HG02938 (cell line): ENCODE measurements around the gene ABCA3.

Source experiments
- ATAC-seq: cut with Tn5 transposase; IDR thresholded peaks from one replicate; pipeline ENCODE4 v1.9.1; 2021; ENCODE audit warnings: mild to moderate bottlenecking, moderate library complexity; ENCODE audit not compliant: unreplicated experiment

ABCA3 gene

DNA sequence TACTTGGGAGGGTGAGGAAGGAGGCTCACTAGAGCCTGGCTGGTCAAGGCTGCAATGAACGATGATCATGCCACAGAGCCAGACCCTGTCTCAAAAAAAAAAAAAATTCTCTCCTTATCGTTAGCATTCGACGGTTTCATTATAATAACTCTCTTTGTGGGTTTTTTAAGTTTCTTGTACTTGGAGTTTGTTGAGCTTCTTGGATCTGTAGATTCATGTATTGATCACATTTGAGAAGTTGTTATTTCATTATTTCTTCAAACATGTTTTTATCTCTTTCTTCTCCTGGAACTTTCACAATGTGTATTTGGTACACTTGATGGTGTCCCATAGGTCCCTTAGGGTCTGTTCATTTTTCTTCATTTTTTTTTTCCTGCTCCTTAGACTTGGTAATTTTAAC is 16.8 kb upstream of the ABCA3 start:
- no peak for ATAC-seq

DNA sequence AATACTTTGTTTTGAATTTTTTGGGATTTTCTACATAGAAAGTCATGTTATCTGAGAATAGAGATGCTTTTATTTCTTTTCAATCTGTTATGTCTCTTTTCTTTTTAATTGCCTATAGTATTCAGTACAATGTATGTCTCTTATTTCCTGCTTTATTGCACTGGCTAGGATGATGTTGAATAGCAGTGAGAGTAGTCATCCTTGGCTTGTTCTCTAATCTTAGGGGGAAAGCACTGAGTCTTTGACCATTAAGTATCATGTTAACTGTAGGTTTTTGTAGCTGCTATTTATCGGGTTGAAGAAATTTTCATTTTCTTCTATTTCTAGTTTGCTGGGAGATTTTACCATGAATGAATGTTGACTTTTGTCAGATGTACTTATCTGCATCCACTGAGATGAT is 10.0 kb upstream of the ABCA3 start:
- no peak for ATAC-seq

DNA sequence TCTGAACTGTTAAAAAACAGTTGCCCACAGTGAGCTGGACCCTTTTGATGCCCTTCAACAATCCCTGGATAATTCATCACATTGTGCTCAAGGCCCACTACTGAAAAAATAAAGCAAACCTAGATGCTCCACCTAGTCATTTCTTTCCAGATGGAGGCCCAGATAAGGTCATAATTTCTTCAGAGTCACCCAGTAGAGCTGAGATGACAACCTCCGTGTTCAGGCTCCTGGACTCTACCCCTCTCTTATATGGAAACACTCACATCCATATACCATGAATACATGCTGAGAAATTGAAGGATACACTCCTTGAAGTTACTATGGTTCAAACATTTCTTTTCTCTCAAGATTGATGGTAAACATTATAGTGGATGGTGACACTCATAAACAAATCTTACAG is 2.7 kb upstream of the ABCA3 start:
- no peak for ATAC-seq

DNA sequence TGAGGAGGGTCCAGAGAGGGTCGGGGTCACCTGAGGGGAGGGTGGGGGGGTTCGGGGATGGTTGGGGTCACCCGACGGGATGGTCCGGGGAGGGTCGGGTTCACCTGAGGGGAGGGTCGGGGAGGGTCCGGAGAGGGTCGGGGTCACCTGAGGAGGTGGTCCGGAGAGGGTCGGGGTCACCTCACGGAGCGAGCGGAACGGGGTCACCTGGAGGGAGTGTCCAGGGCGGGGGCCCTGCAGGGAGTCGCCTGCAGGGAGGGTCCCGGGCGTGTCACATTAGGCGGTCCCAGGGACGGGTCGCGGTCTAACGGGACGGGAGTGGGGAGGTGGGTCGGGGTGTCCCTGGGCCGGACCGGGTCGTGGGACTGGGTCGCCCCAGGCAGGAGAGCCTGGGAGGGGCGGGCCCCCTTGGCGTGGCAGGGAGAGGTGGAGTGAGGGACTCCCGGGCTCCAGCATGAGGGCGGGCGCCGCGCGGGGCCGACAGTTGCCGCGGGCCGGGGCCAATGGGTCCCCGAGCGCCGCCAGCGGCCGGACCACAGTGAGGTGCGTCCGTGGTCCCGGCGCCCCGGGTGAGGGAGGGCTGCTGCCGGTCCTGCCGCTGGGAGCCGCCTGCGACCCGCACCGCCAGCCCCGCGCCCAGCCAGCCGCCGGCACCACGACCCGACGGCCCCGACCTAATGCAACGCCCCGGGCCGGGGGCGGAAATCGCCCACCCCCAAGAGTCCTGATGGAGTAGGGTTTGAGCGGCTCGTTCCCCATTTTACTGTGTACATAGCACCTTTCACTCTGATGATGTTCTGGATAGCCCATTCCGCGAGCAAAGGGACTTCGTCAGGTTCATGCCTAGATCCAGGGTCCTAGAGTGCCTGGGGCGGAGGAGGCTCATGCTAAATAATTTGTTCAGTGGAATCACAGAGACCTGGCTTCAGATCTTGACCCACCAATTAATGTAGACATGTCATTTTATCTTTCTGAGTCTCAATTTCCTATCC is 1.2 kb upstream of the ABCA3 start:
- ATAC-seq: no peak

DNA sequence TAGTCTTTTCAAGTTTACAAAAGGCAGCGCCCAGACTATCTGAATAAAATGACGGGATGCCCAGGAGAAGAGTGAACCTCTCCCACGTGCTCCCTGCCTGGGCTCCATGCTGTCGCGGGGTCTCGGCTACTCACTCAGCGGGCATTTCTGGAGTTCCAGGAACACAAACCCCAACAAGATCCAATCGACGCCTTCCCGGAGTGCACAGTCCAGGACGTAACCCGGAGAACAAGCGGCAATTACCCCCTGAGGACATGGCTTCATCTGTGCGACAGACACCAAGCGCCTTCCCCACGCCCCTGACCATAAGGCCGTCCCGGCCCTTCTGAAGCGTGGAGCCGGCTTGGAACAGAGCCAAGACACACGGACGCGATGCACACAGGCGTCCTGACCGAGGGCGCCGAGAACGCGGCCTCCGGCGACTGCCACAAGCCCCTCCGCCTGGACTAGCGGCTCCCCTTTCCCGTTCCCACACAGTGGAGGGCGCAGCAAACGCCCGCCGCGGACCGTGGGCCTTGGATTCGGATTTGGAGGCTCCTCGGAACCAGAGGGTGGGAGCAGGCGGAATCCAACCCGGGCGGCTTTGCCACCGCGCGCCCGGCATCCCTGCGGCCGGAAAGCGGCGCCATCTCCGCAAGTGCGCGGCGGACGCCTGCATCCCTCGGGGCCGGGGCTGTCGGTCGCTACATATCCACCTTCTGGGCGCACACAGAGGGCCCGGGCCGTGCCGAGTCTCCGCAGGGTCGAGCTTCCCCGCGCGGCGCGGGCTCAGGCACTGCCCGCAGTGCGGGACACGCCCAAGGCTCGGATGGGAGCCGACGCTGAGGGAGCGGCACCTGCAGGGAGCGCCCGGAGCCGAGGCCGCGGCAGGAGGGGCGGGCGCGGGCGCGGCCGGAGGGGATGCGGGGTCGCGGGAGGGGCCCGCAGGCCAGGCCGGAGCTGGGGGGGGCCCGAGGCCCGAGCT is 725 bp downstream of the ABCA3 start:
- ATAC-seq: peak; percentile 31

DNA sequence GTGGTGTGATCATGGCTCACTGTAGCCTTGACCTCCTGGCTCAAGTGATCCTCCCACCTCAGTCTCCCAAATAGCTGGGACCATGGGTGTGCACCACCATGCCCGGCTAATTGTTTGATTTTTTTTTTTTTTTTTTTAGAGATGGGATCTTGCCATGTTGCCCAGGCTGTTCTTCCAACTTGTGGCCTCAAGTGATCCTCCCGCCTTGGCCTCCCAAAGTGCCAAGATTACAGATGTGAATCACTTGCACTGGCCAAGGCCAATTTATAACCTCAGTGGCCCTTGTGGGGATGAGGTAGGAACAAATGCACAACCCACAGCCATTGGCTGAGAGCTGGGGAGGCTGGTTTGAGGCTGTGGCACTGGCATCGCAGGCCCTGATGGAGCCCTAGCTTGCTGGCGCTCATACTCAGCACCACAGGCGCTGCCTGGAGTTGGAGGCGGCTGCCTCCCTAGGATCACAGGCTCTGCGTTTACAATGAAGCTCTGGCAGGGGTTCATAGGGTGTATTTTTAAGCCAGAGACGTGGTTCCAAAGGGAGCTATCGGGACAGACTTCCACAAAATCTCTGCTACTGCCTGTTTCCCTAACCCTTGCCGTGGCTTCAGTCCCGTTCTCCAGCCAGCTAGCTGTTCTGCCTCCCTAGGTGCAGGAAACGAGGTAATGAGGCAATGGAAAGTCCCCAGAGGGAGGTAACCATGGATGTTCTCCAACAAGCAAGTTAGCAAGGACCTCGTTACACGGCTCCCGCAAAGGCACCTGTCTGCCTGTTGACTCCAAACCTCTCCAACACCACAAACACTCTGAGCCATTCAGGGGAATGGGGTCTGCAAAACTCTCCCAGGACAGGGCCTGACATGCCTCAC is 2.9 kb downstream of the ABCA3 start:
- no peak for ATAC-seq

DNA sequence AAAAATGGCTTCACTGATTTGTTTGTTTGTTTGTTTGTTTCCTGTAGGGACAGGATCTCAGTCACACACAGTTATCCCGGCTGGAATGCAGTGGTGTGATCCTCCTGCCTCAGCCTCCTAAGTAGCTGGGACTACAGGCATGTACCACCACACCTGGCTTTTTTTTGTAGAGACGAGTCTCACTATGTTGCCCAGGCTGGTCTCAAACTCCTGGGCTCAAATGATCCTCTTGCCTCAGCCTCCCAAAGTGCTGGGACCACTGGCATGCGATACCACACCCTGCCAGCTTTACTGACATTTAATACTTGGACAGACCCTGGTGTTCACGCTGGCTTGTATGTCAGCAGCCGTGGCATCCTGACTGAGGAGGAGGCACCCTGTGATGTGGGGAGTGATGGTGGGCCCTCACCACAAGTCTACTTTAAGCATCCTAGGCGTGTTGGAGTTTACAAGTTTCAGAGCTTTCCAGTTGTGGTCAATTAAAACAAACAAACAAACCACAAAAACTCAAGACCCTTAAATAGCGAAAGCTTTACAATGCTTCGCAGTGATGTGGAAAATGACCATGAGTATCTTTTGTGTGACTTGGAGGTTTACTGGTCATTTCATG is 5.1 kb downstream of the ABCA3 start:
- no peak for ATAC-seq

DNA sequence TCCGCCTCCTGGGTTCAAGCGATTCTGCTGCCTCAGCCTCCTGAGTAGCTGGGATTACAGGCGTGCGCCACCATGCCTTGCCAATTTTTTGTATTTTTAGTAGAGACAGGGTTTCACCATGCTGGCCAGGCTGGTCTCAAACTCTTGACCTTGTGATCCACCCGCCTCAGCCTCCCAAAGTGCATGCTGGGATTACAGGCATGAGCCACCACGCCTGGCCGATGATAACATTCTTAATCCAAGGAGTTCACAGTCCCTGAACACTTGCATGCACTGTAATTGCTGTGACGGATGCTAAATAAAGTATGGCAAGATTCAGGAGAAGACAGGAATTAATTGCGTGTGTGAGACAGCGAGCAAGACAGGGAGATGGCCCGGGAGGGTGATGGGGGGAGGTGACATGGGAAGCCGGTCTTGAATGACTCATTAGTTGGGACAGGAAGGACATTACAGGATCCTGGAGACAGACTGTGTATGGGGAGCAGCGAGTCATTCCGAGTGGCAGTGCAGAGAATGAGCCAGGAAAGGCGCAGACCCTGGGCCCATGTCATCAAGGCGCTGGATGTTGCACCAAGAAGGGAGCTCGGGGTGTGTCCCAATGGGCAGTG is 6.7 kb downstream of the ABCA3 start:
- no peak for ATAC-seq

DNA sequence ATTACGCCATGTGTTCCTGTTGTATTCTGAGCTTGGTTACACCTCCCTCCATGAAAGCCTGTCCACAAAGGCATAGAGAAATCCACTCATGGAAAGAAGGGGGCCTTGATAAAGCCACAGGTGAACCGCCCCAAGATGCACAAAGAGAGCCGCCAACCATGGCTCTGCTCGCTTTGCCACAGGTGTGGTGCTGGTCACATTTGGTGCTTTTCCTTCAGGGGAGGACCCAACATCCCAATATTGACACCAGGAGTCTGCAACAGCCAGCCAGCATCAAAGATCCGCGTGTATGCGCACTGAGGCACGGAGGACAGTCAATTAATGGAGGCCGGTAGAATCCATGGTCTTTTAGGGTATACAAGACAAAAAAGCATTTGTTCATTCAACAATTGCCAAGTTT is 7.3 kb downstream of the ABCA3 start:
- ATAC-seq: no peak

DNA sequence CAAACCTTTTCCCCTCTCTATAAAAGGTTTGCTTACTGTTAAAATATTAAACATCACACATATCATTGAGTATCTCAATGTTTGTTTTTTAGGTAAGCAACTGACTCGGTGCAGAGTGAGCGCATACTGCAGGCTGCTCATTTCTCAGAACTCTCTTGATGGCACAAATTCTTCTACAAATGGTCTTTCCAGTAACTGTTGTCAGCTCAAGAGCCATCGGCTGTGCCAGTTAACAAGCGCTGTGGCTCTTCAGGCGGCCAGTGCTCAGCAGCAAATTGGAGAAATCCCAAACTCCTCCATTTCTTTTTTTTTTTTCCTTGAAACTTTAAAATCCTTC is 8.6 kb downstream of the ABCA3 start:
- no peak for ATAC-seq

DNA sequence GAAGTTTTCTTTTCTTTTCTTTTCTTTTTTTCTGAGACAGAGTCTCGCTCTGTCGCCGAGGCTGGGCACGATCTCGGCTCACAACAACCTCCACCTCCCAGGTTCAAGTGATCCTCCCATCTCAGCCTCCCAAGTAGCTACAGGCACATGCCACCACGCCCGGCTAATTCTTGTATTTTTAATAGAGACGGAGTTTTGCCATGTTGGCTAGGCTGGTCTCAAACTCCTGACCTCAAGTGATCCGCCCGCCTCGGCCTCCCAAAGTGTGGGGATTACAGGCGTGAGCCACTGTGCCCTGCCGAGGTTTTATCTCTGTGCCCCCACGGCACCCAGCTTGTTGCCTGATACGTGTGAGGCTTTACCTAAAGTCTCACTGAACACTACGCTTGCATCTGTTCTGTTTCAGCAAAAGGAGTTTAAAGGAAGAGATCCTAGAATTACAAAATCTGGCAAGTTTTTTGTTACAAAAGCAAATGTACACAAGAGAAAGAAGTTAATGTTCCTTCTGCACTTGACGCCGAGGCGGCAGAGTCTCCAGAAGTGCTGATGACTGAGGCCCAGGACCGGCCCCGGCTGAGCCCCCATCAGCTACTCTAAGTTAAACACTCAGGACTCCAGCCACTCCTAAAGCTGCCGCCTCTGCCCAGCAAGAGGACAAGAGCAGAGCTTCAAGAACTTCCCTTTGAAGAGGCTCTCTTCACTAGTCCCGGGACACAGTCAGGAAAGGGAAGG is 9.2 kb downstream of the ABCA3 start:
- no peak for ATAC-seq

DNA sequence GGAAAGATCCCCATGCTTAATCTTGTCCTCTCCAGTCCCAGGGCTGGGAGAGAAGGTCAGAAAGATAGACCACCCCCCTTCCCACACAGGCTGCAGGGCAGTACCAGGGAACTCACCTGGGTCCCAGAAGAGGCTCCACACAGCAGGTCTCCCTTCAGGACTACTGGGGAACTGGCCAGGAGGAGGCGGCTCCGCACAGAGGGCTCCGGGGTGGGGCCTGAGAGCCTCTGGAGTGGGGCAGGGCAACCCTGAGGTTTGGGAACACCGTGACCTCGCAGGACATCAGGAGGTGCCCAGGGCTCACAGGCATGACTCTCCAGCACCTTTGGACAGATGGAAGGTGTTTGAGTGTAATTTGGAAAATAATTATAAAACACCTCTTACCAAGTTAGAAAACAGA is 11.0 kb downstream of the ABCA3 start:
- no peak for ATAC-seq

DNA sequence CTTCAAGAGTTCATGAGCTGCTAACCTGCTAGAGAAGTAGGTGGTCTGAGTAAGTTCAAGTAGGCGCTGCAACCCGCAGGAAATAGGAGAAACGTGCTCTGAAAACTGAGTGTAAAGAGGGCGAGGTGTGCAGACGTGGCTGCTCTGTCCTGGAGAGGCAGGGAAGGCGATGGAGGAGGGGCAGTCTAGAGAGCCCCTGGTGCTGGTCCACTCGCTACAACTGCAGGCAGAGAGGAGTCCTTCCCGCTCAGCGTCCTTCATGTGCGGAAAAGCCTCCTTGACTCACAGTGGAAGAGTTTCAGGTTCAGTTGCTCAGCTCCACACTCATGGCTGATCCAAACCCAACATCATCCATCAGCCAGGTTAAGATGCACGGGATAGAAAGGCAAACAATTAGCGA is 12.1 kb downstream of the ABCA3 start:
- no peak for ATAC-seq

DNA sequence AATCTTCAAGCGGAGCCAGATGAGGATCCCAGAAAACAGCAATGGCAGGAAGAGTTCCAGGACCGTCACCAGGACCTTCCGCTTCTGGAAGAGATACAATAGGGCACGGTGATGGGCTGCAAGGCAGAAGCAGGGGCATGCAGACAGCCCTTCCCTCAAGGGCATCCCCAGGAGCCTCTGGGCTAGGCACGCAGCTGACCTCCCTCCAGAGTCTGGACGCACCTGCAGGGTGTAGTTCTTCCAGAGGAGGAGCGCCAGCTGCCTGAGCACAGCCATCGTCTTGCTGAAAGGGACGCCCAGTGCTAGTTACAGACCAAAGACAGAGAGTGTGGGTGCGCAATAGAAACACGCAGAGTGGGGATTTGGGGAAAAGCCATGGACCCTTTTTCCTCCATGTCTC is 14.3 kb downstream of the ABCA3 start:
- ATAC-seq: no peak

DNA sequence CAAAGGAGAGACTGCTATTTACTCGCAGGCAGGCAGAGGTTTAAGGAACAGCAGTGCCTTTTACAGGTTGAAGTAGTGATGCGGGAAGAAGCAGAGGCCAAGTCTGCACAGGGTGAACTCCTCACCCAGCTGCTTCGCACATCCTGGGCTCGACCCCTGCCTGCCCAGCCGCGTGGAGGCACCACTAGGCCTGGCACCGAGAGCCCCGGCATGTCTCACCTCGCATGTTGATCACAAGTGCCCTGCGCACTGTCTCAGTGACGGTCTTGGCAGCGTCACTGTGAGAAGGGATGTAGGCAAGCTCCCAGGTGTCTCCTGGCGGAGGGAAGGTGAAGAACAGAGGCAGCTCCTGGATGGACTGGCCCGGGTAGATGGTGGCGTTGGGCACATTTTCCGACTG is 14.7 kb downstream of the ABCA3 start:
- ATAC-seq: no peak

DNA sequence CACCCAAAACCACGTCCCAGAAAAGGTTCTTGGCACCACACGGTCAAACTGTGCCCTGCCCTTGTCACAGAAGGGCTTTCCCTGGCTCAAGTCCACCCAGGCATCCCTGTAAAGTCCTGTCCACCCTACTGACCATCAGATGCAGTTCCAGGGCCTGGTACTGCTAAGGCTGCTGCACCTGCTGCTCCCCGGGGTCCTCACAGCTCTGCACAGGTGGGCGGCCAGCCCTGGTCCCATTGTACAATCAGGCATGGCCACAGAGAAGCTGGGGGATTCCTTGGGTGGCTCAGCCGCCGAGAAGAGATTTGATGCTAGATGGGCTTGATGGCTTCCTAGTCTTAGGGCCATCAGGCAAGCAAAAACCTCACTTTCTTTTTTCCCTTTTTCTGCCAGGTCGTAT is 15.3 kb downstream of the ABCA3 start:
- no peak for ATAC-seq

DNA sequence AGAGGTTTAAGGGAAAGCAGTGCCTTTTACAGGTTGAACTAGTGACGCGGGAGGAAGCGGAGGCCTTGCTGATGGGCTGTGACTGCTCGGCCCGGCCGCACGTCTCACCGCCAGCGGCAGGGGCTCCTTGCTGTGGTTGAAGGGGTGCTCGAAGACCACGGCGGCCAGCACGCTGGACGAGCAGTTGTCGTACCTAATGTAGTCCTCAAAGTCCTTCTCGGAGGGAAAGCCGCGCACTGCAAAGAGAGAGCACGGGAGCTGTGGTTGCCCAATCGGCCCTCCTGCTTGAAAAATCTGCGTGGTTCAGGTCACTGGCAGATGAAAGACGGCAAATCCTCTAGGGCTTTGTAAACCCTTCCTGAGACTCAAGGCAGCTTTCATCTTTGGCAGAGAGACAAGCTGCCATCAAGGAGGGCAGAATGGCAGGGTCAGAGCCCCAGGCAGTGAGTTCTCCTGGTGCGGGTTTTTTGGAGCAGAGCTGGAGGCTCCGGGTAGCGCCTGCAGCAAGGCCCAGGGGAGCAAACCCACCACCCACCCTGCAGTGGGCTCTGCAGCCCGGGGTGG is 16.1 kb downstream of the ABCA3 start:
- no peak for ATAC-seq

DNA sequence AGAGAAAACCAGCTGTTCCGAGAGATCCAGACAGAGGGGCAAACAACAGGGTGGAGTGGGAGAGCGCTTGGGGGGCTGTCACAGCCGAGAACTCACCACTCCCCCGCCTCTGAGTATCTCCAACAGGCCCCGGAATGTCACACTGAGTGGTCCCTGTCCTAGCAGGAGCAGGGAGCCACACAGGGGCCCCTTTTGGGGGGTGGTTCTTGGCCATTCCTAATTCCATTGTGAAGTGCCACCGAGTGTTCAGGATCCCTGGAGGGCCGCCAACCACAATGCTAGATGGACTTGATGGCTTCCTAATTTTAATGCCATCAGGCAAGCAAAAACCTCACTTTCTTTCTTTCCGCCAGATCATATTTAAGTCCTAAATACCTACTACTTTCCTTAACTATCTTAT is 16.8 kb downstream of the ABCA3 start:
- ATAC-seq: no peak

DNA sequence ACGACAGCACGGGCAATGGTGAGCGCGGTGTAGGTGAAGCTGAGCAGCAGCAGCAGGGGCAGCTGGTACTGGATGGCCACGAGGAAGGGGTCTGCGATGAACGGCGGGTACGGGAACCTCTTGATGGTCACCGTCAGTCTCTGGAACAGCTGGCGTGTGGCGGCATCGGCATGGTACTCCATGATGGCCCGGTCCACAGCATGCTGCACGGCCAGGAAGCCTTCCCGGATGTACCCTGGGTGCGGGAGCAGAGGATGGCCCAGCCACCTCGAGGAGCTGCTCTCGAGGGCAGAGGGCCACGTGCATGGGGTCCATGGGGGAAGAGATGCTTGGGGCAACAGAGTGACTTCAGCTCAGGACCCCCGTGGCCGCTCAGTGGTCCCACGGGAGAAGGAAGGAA is 20.9 kb downstream of the ABCA3 start:
- no peak for ATAC-seq
